ENCODE measurements around the gene RSL24D1. TPM values are rescaled to one million over a fixed set of nuclear protein-coding genes. Genes with fewer than 3 reads are reported as not detected.

Gene RSL24D1
- total RNA-seq (2014; rRNA removed; shearing (Covaris generic)) = 232 and 256 TPM in 2 replicates
- polyA plus RNA-seq (2014; cell fraction: nucleus; rRNA removed) = 91.3 and 96.3 TPM in 2 replicates

GRCh38 chr15:55196458-55197361, at the start of gene RSL24D1:
Gene RSL24D1, minus strand, starts transcription at chr15:55196941. Its CDS starts 51 bp downstream, at chr15:55196890.
- DNase-seq (ENCODE audit: extremely low read depth, low read depth) = peak; percentile 98

- DNase-seq (ENCODE audit: extremely low read depth, low read depth) = no peak
Observed at GRCh38 chr15:55245059-55245458, 48.3 kb upstream of the RSL24D1 start.

- DNase-seq (ENCODE audit: extremely low read depth, low read depth) = no peak
Observed at GRCh38 chr15:55241891-55242290, 45.1 kb upstream of the RSL24D1 start.

- no peak for DNase-seq (ENCODE audit: extremely low read depth, low read depth)
Observed at GRCh38 chr15:55241186-55241585, 44.4 kb upstream of the RSL24D1 start.

- no peak for DNase-seq (ENCODE audit: extremely low read depth, low read depth)
Observed at GRCh38 chr15:55240125-55240760, 43.5 kb upstream of the RSL24D1 start.

GRCh38 chr15:55239440-55240124, 42.8 kb upstream of the RSL24D1 start:
- no peak for DNase-seq (ENCODE audit: extremely low read depth, low read depth)

GRCh38 chr15:55238877-55239276, 42.1 kb upstream of the RSL24D1 start:
- no peak for DNase-seq (ENCODE audit: extremely low read depth, low read depth)

- no peak for DNase-seq (ENCODE audit: extremely low read depth, low read depth)
Observed at GRCh38 chr15:55237219-55238130, 40.7 kb upstream of the RSL24D1 start.

GRCh38 chr15:55235546-55236036, 38.9 kb upstream of the RSL24D1 start:
- no peak for DNase-seq (ENCODE audit: extremely low read depth, low read depth)

GRCh38 chr15:55234800-55235104, 38.0 kb upstream of the RSL24D1 start:
- DNase-seq (ENCODE audit: extremely low read depth, low read depth) = no peak

- DNase-seq (ENCODE audit: extremely low read depth, low read depth) = no peak
Observed at GRCh38 chr15:55234104-55234799, 37.5 kb upstream of the RSL24D1 start.

GRCh38 chr15:55231455-55231854, 34.7 kb upstream of the RSL24D1 start:
- DNase-seq (ENCODE audit: extremely low read depth, low read depth) = no peak

GRCh38 chr15:55230953-55231352, 34.2 kb upstream of the RSL24D1 start:
- DNase-seq (ENCODE audit: extremely low read depth, low read depth) = no peak

GRCh38 chr15:55230051-55230670, 33.4 kb upstream of the RSL24D1 start:
- no peak for DNase-seq (ENCODE audit: extremely low read depth, low read depth)

GRCh38 chr15:55226127-55226526, 29.4 kb upstream of the RSL24D1 start:
- no peak for DNase-seq (ENCODE audit: extremely low read depth, low read depth)

- DNase-seq (ENCODE audit: extremely low read depth, low read depth) = no peak
Observed at GRCh38 chr15:55224892-55225291, 28.2 kb upstream of the RSL24D1 start.

- no peak for DNase-seq (ENCODE audit: extremely low read depth, low read depth)
Observed at GRCh38 chr15:55222588-55222987, 25.8 kb upstream of the RSL24D1 start.

- DNase-seq (ENCODE audit: extremely low read depth, low read depth) = peak; percentile 36
Observed at GRCh38 chr15:55221090-55222011, 24.6 kb upstream of the RSL24D1 start.
